ENCODE data around the gene NDUFAF2. TPM values are rescaled to one million over a fixed set of nuclear protein-coding genes. Genes with fewer than 3 reads are reported as not detected.

NDUFAF2 gene
- total RNA-seq, 2 donors from 2014 or later = 26.0 to 32.9 TPM

DNA sequence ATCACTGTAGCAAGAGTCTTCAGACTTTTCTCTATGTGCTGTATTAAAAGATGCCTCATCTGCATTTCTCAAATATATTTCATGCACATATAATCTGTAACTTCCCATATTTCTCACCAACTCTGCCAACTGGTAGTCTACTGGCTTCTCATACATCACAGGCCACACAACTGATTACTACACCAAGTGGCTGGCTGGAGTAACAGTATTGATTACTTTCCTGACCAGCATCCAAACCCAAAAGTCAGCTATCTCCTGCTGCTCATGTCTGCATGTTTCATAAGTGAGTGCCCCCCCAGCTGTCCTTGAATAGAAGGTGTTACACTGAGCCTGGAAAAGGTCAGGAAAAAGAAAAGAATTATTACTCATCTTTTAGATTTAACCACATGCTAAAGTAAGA is 17.6 kb upstream of the NDUFAF2 start:
- no peaks in the 10 kb centered on the region for H3K36me3 ChIP-seq
- ATAC-seq (ENCODE audit: insufficient number of reproducible peaks, low FRiP score, low read depth) = no peak
- no peaks in the 10 kb centered on the region for H3K27me3 ChIP-seq (replicated peaks; ENCODE audit: insufficient read depth)
- H3K27ac ChIP-seq = no peak overlapping the region
- no peak overlapping the region for H3K4me3 ChIP-seq
- no peaks in the 10 kb centered on the region for H3K4me1 ChIP-seq (ENCODE audit: control insufficient read depth in 1 of 2, low read depth in 2 of 2)
- no peaks in the 10 kb centered on the region for H3K9me3 ChIP-seq
- TF ChIP-seq, protein P1, sequence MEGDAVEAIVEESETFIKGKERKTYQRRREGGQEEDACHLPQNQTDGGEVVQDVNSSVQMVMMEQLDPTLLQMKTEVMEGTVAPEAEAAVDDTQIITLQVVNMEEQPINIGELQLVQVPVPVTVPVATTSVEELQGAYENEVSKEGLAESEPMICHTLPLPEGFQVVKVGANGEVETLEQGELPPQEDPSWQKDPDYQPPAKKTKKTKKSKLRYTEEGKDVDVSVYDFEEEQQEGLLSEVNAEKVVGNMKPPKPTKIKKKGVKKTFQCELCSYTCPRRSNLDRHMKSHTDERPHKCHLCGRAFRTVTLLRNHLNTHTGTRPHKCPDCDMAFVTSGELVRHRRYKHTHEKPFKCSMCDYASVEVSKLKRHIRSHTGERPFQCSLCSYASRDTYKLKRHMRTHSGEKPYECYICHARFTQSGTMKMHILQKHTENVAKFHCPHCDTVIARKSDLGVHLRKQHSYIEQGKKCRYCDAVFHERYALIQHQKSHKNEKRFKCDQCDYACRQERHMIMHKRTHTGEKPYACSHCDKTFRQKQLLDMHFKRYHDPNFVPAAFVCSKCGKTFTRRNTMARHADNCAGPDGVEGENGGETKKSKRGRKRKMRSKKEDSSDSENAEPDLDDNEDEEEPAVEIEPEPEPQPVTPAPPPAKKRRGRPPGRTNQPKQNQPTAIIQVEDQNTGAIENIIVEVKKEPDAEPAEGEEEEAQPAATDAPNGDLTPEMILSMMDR (IDR thresholded peaks at IDR 0.05) = no peak
- DNase-seq (ENCODE audit: low spot score) = no peak

DNA sequence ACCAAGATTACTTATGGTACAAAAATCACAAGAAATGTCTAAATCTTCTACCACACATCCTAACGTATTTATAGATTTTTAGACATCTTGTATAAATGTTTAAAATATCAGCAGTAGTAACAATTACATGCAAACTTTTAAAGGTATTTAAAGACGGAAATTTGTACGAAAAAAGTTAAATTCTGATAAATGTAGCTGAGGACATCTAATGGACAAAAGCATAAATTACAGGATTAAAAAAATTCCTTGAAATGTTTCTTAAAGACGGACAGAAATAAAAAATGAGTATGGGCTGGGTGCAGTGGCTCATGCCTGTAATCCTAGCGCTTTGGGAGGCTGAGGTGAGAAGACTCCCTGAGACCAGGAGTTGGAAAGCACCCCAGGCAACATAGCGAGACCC is 16.0 kb upstream of the NDUFAF2 start:
- ATAC-seq (ENCODE audit: insufficient number of reproducible peaks, low FRiP score, low read depth) (no peak), DNase-seq (ENCODE audit: low spot score) (no peak)
- Histone ChIP-seq H3K36me3 (no peaks in the 10 kb centered on the region), H3K4me3 (no peak overlapping the region), H3K27me3 (replicated peaks; ENCODE audit: insufficient read depth) (no peaks in the 10 kb centered on the region), H3K4me1 (ENCODE audit: control insufficient read depth in 1 of 2, low read depth in 2 of 2) (no peaks in the 10 kb centered on the region), H3K27ac (no peak overlapping the region), H3K9me3 (no peaks in the 10 kb centered on the region)
- TF ChIP-seq, protein P1 (IDR thresholded peaks at IDR 0.05) = no peak

DNA sequence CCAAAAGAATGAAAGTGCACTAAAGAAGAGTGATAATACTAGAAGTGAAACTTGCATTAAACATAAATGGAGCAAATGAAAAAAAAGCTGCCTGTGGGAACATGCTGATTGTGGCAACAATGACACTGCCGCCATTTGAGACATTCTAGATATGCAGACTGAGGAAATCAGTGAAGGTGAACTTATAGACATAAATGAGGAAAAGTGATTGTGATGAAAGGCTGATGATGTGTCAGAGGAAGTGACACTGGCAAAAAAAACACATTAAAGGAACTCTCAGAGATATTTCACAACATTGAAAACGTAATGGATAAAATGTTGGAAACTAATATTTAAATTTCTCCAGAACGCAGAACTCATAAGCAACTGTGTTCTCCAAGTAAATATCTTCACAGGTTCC is 1.4 kb upstream of the NDUFAF2 start:
- no peak for DNase-seq (ENCODE audit: low spot score)
- H3K27ac ChIP-seq = no peak overlapping the region
- TF ChIP-seq, protein P1 (IDR thresholded peaks at IDR 0.05) = no peak
- H3K9me3 ChIP-seq = no peaks in the 10 kb centered on the region
- H3K27me3 ChIP-seq (replicated peaks; ENCODE audit: insufficient read depth) = no peaks in the 10 kb centered on the region
- no peak overlapping the region for H3K4me3 ChIP-seq
- no peaks in the 10 kb centered on the region for H3K36me3 ChIP-seq
- no peak for ATAC-seq (ENCODE audit: insufficient number of reproducible peaks, low FRiP score, low read depth)
- peaks cover 12 to 21% of the 10 kb centered on the region in 2 donors for H3K4me1 ChIP-seq (ENCODE audit: control insufficient read depth in 1 of 2, low read depth in 2 of 2)

DNA sequence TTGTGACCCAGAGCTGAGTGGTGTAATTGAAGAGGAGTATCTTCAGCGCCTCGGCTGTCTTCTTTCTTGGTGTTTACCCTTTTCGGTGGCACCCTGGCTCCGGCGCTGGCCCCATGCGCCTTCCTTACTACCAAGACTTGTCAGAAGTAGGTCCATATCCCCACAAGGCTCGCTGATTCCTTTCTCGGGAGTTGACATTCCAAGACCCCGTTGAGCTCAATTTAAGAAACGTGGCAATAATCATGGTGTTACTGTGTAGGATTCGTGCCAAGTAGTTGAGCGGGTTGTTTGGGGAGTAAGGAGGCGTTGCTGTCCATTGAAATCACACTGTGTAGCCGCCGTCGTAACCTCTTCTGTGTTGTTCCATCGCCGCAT is 795 bp downstream of the NDUFAF2 start:
- TF ChIP-seq, protein P1 (IDR thresholded peaks at IDR 0.05) = no peak
- H3K36me3 ChIP-seq = no peaks in the 10 kb centered on the region
- peak overlapping the region; percentile 87 for H3K4me3 ChIP-seq
- peak overlapping the region; percentile 55 to 82 for H3K27ac ChIP-seq
- peak; percentile 35 for ATAC-seq (ENCODE audit: insufficient number of reproducible peaks, low FRiP score, low read depth)
- peaks cover 12 to 21% of the 10 kb centered on the region in 2 donors for H3K4me1 ChIP-seq (ENCODE audit: control insufficient read depth in 1 of 2, low read depth in 2 of 2)
- no peaks in the 10 kb centered on the region for H3K27me3 ChIP-seq (replicated peaks; ENCODE audit: insufficient read depth)
- no peak for DNase-seq (ENCODE audit: low spot score)
- no peaks in the 10 kb centered on the region for H3K9me3 ChIP-seq

DNA sequence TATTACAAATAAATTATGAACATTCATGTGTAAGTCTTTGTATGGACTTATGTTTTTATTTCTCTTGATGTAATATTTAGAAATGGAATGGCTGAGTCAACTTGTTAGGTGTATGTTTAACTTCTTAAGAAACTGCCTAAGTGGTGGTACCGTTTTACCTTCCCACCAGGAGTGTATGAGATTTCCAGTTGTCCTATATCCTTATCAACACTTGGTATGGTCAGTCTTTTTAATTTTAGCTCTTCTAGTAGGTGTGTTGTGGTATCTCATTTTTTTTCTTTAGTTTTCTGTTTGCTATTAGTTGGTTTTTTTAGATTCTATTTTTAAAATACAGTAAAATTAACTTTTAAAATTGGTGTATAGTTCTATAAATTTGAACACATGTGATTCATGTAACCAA is 3.7 kb downstream of the NDUFAF2 start:
- Histone ChIP-seq H3K27me3 (replicated peaks; ENCODE audit: insufficient read depth) (no peaks in the 10 kb centered on the region), H3K4me1 (ENCODE audit: control insufficient read depth in 1 of 2, low read depth in 2 of 2) (peaks cover 12 to 21% of the 10 kb centered on the region in 2 donors), H3K27ac (no peak overlapping the region), H3K4me3 (no peak overlapping the region), H3K36me3 (no peaks in the 10 kb centered on the region), H3K9me3 (no peaks in the 10 kb centered on the region)
- ATAC-seq (ENCODE audit: insufficient number of reproducible peaks, low FRiP score, low read depth) (no peak), DNase-seq (ENCODE audit: low spot score) (no peak)
- TF ChIP-seq, protein P1 (IDR thresholded peaks at IDR 0.05) = no peak
